ENCODE data around the gene KAZN. TPM values are rescaled to one million over a fixed set of nuclear protein-coding genes. Genes with fewer than 3 reads are reported as not detected.

KAZN gene
- total RNA-seq, 1 experiment from 2014 or later = 2.4 TPM

DNA sequence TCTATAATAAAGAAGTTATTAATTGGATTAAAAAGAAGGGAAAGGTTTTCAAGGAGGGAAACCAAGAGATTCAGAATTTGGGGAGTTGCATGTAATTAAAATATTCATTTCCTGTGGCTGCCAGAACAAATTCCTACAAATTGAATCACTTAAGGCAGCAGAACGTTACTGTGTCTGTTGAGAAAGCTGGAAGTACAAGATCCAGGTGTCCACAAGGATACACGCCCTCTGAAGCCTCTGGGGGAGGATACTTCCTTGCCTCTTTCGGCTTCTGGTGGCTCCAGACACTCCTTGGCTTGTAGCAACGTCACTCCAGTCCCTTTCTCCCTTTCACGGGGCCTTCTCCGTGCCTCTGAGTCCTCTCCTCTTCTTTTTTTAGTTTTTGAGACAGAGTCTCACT lies 67.9 kb downstream of the KAZN start:
- DNase-seq = no peak
- no TSS peak for BruUV-seq (replicated peaks)
- Mint-ChIP-seq H3K27ac (ENCODE audit: unreplicated experiment) (no peak overlapping the region), H3K4me1 (ENCODE audit: low read depth, unreplicated experiment) (no peaks in the 10 kb centered on the region), H3K4me3 (ENCODE audit: unreplicated experiment) (no peak overlapping the region), H3K9me3 (ENCODE audit: unreplicated experiment) (no peaks in the 10 kb centered on the region), H3K36me3 (ENCODE audit: insufficient read depth, unreplicated experiment) (no peaks in the 10 kb centered on the region), H3K27me3 (ENCODE audit: insufficient read depth, unreplicated experiment) (no peaks in the 10 kb centered on the region)
- Histone ChIP-seq H3K4me1 (no peaks in the 10 kb centered on the region), H3K27me3 (replicated peaks; ENCODE audit: control insufficient read depth, insufficient read depth, low read length) (no peaks in the 10 kb centered on the region), H3K4me3 (ENCODE audit: low read depth, low read length) (no peak overlapping the region), H3K9me3 (no peaks in the 10 kb centered on the region), H3K36me3 (ENCODE audit: control insufficient read depth, insufficient read depth, low read length) (no peaks in the 10 kb centered on the region)
- intact Hi-C loops (cut with micrococcal nuclease; ENCODE audit: unreplicated experiment) = no loop called here
- POLR2A ChIA-PET = no interaction called here
- CTCF ChIA-PET = no interaction called here
- TF ChIP-seq, protein P1, sequence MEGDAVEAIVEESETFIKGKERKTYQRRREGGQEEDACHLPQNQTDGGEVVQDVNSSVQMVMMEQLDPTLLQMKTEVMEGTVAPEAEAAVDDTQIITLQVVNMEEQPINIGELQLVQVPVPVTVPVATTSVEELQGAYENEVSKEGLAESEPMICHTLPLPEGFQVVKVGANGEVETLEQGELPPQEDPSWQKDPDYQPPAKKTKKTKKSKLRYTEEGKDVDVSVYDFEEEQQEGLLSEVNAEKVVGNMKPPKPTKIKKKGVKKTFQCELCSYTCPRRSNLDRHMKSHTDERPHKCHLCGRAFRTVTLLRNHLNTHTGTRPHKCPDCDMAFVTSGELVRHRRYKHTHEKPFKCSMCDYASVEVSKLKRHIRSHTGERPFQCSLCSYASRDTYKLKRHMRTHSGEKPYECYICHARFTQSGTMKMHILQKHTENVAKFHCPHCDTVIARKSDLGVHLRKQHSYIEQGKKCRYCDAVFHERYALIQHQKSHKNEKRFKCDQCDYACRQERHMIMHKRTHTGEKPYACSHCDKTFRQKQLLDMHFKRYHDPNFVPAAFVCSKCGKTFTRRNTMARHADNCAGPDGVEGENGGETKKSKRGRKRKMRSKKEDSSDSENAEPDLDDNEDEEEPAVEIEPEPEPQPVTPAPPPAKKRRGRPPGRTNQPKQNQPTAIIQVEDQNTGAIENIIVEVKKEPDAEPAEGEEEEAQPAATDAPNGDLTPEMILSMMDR (IDR thresholded peaks at IDR 0.05; ENCODE audit: insufficient read depth in 1 of 2, low read depth in 1 of 2, low read length in 1 of 2, severe bottlenecking in 1 of 2, unreplicated experiment in 1 of 2) = no peak

GRCh38 chr1:14666962-14667650 lies 68.6 kb downstream of the KAZN start:
- no peaks in the 10 kb centered on the region for H3K27me3 Mint-ChIP-seq (ENCODE audit: insufficient read depth, unreplicated experiment)
- H3K27me3 ChIP-seq (replicated peaks; ENCODE audit: control insufficient read depth, insufficient read depth, low read length) = no peaks in the 10 kb centered on the region
- CTCF ChIA-PET = no interaction called here
- H3K4me3 Mint-ChIP-seq (ENCODE audit: unreplicated experiment) = no peak overlapping the region
- TF ChIP-seq, protein P1 (IDR thresholded peaks at IDR 0.05; ENCODE audit: insufficient read depth in 1 of 2, low read depth in 1 of 2, low read length in 1 of 2, severe bottlenecking in 1 of 2, unreplicated experiment in 1 of 2) = no peak
- H3K4me1 Mint-ChIP-seq (ENCODE audit: low read depth, unreplicated experiment) = no peaks in the 10 kb centered on the region
- BruUV-seq (replicated peaks) = no TSS peak
- no peaks in the 10 kb centered on the region for H3K9me3 ChIP-seq
- H3K36me3 Mint-ChIP-seq (ENCODE audit: insufficient read depth, unreplicated experiment) = no peaks in the 10 kb centered on the region
- H3K4me1 ChIP-seq = no peaks in the 10 kb centered on the region
- no peaks in the 10 kb centered on the region for H3K36me3 ChIP-seq (ENCODE audit: control insufficient read depth, insufficient read depth, low read length)
- intact Hi-C loops (cut with micrococcal nuclease; ENCODE audit: unreplicated experiment) = no loop called here
- POLR2A ChIA-PET = no interaction called here
- H3K4me3 ChIP-seq (ENCODE audit: low read depth, low read length) = no peak overlapping the region
- H3K9me3 Mint-ChIP-seq (ENCODE audit: unreplicated experiment) = no peaks in the 10 kb centered on the region
- DNase-seq = no peak
- H3K27ac Mint-ChIP-seq (ENCODE audit: unreplicated experiment) = no peak overlapping the region

- Mint-ChIP-seq H3K36me3 (ENCODE audit: insufficient read depth, unreplicated experiment) (no peaks in the 10 kb centered on the region), H3K4me3 (ENCODE audit: unreplicated experiment) (no peak overlapping the region), H3K27ac (ENCODE audit: unreplicated experiment) (no peak overlapping the region), H3K27me3 (ENCODE audit: insufficient read depth, unreplicated experiment) (no peaks in the 10 kb centered on the region), H3K4me1 (ENCODE audit: low read depth, unreplicated experiment) (no peaks in the 10 kb centered on the region), H3K9me3 (ENCODE audit: unreplicated experiment) (no peaks in the 10 kb centered on the region)
- Histone ChIP-seq H3K4me3 (ENCODE audit: low read depth, low read length) (no peak overlapping the region), H3K36me3 (ENCODE audit: control insufficient read depth, insufficient read depth, low read length) (no peaks in the 10 kb centered on the region), H3K27me3 (replicated peaks; ENCODE audit: control insufficient read depth, insufficient read depth, low read length) (no peaks in the 10 kb centered on the region), H3K9me3 (no peaks in the 10 kb centered on the region), H3K4me1 (no peaks in the 10 kb centered on the region)
- intact Hi-C loops (cut with micrococcal nuclease; ENCODE audit: unreplicated experiment) = no loop called here
- DNase-seq = no peak
- no TSS peak for BruUV-seq (replicated peaks)
- TF ChIP-seq, protein P1 (IDR thresholded peaks at IDR 0.05; ENCODE audit: insufficient read depth in 1 of 2, low read depth in 1 of 2, low read length in 1 of 2, severe bottlenecking in 1 of 2, unreplicated experiment in 1 of 2) = no peak
- CTCF ChIA-PET = no interaction called here
- POLR2A ChIA-PET = no interaction called here
Observed at GRCh38 chr1:14667651-14667984, 69.1 kb downstream of the KAZN start.

All from Caco-2 (cell line).